HG02798 (cell line): ENCODE data around the gene ITIH2.

ENCODE experiments used
- ATAC-seq: cut with Tn5 transposase; IDR thresholded peaks from one replicate; pipeline ENCODE4 v1.9.1; 2021; ENCODE audit warnings: mild to moderate bottlenecking; ENCODE audit not compliant: unreplicated experiment, poor library complexity

Gene ITIH2

GRCh38 chr10:7792541-7792940, 89.4 kb downstream of the ITIH2 start:
- no peak for ATAC-seq

GRCh38 chr10:7794251-7795026, 91.3 kb downstream of the ITIH2 start:
- no peak for ATAC-seq

- no peak for ATAC-seq
These were observed 92.5 kb downstream of the ITIH2 start for GRCh38 chr10:7795605-7796004.

- no peak for ATAC-seq
These were observed 94.5 kb downstream of the ITIH2 start for GRCh38 chr10:7797582-7797981.
